GM12878 (cell line): ENCODE results near the gene SLC16A6. TPM values are rescaled to one million over a fixed set of nuclear protein-coding genes. Genes with fewer than 3 reads are reported as not detected.
A peak's percentile ranks its signal among the peaks of the same experiment; 100 is the strongest.

Experiments used
- ATAC-seq: fragments of 200-7000 bp; cut with Tn5 transposase; 3 replicates; pipeline ENCODE4 v1.9.1; 2020; ENCODE audit warnings: mild to moderate bottlenecking, moderate library complexity
- BruUV-seq: library from RNA; stranded (reverse); fragments of 400-500 nt; replicated peaks from 2 replicates; lab custom pipeline; 2021; lab: Mats Ljungman, UMichigan
- CTCF ChIA-PET: fragments of 300-600 bp; sonication (Branson Sonifier 250); formaldehyde crosslinking; extraction: SDS; loops from one replicate; lab custom pipeline; 2021; ENCODE audit warnings: inconsistent platforms; lab: Yijun Ruan, JAX
- POLR2A ChIA-PET: fragments of 350-600 bp; formaldehyde crosslinking; extraction: SDS; loops from one replicate; lab custom pipeline; 2021; ENCODE audit warnings: inconsistent platforms; lab: Charles Lee
- RAD21 ChIA-PET: fragments of 300-600 bp; sonication (Branson Sonifier 250); formaldehyde crosslinking; loops from one replicate; lab custom pipeline; 2023; ENCODE audit warnings: antibody characterized with exemption; ENCODE audit not compliant: unreplicated experiment; lab: Charles Lee
- SMC1A ChIA-PET: fragments of 300-600 bp; sonication (Branson Sonifier 250); formaldehyde crosslinking; loops from one replicate; lab custom pipeline; 2023; ENCODE audit not compliant: unreplicated experiment, uncharacterized antibody; lab: Charles Lee
- DNase-seq: peaks from one replicate; pipeline ENCODE4 v3.0.0-alpha.2; 2011; ENCODE audit warnings: low read depth, low spot score
- FAIRE-seq: peaks from 3 replicates; lab custom pipeline; 2011; peaks lifted over from hg19 to GRCh38; lab: Jason Lieb, UNC
- H2AFZ ChIP-seq: 2 replicates; pipeline ENCODE4 v1.6.0; 2011; ENCODE audit warnings: low read depth, low read length, control low read depth; ENCODE audit not compliant: control insufficient read depth
- H3K27ac ChIP-seq: 2 replicates; pipeline ENCODE4 v1.5.1; 2011; ENCODE audit warnings: control low read depth; ENCODE audit not compliant: control insufficient read depth, insufficient read depth
- H3K27me3 ChIP-seq, 2 experiments: replicated peaks in 1 of 2; 2 replicates each; pipeline versions ENCODE4 v1.6.0 to v1.6.1; 2011; ENCODE audit warnings: low read length in 1 of 2; ENCODE audit not compliant: control insufficient read depth in 2 of 2, insufficient read depth in 2 of 2
- H3K36me3 ChIP-seq, 2 experiments: 2 replicates each; pipeline ENCODE4 v1.5.1; 2011; ENCODE audit warnings: low read length in 1 of 2; ENCODE audit not compliant: control insufficient read depth in 2 of 2, insufficient read depth in 2 of 2
- H3K4me1 ChIP-seq: 2 replicates; pipeline ENCODE4 v1.6.1; 2011; ENCODE audit warnings: mild to moderate bottlenecking, low read length, moderate library complexity, mixed read lengths; ENCODE audit not compliant: control insufficient read depth, insufficient read depth
- H3K4me2 ChIP-seq: 2 replicates; pipeline ENCODE4 v1.6.0; 2011; ENCODE audit warnings: control low read depth; ENCODE audit not compliant: control insufficient read depth, insufficient read depth
- H3K4me3 ChIP-seq: fragments of 200-600 bp; sonication (generic); 2 replicates; pipeline ENCODE4 v1.5.1; 2016
- H3K79me2 ChIP-seq: 2 replicates; pipeline ENCODE4 v1.6.0; 2011; ENCODE audit warnings: low read length; ENCODE audit not compliant: control insufficient read depth, insufficient read depth
- H3K9ac ChIP-seq: 2 replicates; pipeline ENCODE4 v1.8.0; 2011; ENCODE audit warnings: low read length, control low read depth, mixed read lengths; ENCODE audit not compliant: control insufficient read depth, insufficient read depth
- H3K9me3 ChIP-seq: replicated peaks from 3 replicates; pipeline ENCODE4 v1.5.1; 2011; ENCODE audit warnings: mild to moderate bottlenecking, low read length; ENCODE audit not compliant: control insufficient read depth, insufficient read depth
- H4K20me1 ChIP-seq: 2 replicates; pipeline ENCODE4 v1.6.0; 2011; ENCODE audit not compliant: control insufficient read depth, insufficient read depth
- BHLHE40 ChIP-seq, 2 experiments: fragments of 450-650 bp in 1 of 2; IDR thresholded peaks; 2 replicates each; pipeline ENCODE4 v1.6.1; 2011 to 2017; ENCODE audit warnings: low read depth in 2 of 2, borderline replicate concordance in 1 of 2, improper control_type of control experiment in 1 of 2, low read length in 1 of 2, mild to moderate bottlenecking in 1 of 2
- DPF2 ChIP-seq: fragments of 450-650 bp; IDR thresholded peaks from 2 replicates; pipeline ENCODE4 v1.6.1; 2017; ENCODE audit warnings: mild to moderate bottlenecking
- RELB ChIP-seq: fragments of 450-650 bp; IDR thresholded peaks from 2 replicates; pipeline ENCODE4 v1.6.1; 2017; ENCODE audit warnings: low read depth, mild to moderate bottlenecking, moderate library complexity
- WGBS: methylation state at CpG from one replicate; pipeline ENCODE4 v1.1.6; 2016; ENCODE audit warnings: low lambda C conversion rate; ENCODE audit not compliant: insufficient replicate concordance, insufficient coverage; ENCODE audit errors: missing lambda C conversion rate; 5-methylcytosine and 5-hydroxymethylcytosine counted together
- in situ Hi-C: fragments of 300-500 bp; cut with MboI; formaldehyde crosslinking; loops from 9 replicates; pipeline ENCODE4 v1.14.3; 2018; ENCODE audit warnings: mixed read lengths
- intact Hi-C: fragments of 100-400 bp; cut with micrococcal nuclease; formaldehyde crosslinking; loops from one replicate; pipeline ENCODE4 v1.14.2; 2022; ENCODE audit not compliant: unreplicated experiment
- polyA plus RNA-seq, 11 experiments: library from polyadenylated mRNA; depleted of rRNA in 4 of 11; unstranded in 6 of 11; stranded (reverse) in 5 of 11; fragments of >200 nt; fragmentation: Nextera tagmentation in 4 of 11; fragmentation: Illumina TruSeq in 1 of 11; extraction: Ambion mirVana in 4 of 11; extraction: Trizol in 1 of 11; gene quantifications; 1 replicate in 1 of 11; 2 replicates in 10 of 11; pipeline versions ENCODE4 v1.2.1 to v1.2.3, GENCODE V29; 2011 to 2016; ENCODE audit warnings: inconsistent platforms in 2 of 11, missing spikeins in 2 of 11, low read depth in 1 of 11
- total RNA-seq, 4 experiments: library from RNA; depleted of rRNA in 3 of 4; stranded (reverse); fragments of >200 nt in 3 of 4; fragmentation: Illumina TruSeq in 1 of 4; extraction: Trizol in 1 of 4; gene quantifications; 2 replicates each; pipeline versions ENCODE4 v1.2.1 to v1.2.3, GENCODE V29; 2013 to 2021

SLC16A6 gene
- total and polyA plus RNA-seq, 10 of the 15 experiments (the other 5 are each of a cell fraction or from before 2014, with no cell fraction given), result 2.4 to 8.8 (median 6.0) TPM

GRCh38 chr17:68255731-68256538, 35.0 kb downstream of the SLC16A6 start:
- Histone ChIP-seq H3K27ac (no peak overlapping the region), H3K4me1 (peaks cover 7% of the 10 kb centered on the region; the same call in 1 of the 2 replicates), H4K20me1 (no peaks in the 10 kb centered on the region), H3K4me3 (no peak overlapping the region), H2AFZ (no peak overlapping the region), H3K9ac (no peak overlapping the region), H3K36me3 (peaks cover 0 to 6% of the 10 kb centered on the region in 2 experiments; a peak in 3 of 4 replicates), H3K27me3 (no peaks in the 10 kb centered on the region), H3K4me2 (no peak overlapping the region), H3K79me2 (no peaks in the 10 kb centered on the region), H3K9me3 (no peaks in the 10 kb centered on the region)
- ChIA-PET SMC1A (interaction anchor here (0.8 to 1.4 kb wide), 4 partner anchors 18 to 143 kb away, joined by 3 to 4 read pairs (median 3); no protein-coding TSS in a partner anchor), RAD21 (no interaction called here), CTCF (interaction anchor here (0.7 to 1.0 kb wide), 2 partner anchors 50 to 75 kb away, joined by 3 to 5 read pairs; no protein-coding TSS in a partner anchor), POLR2A (no interaction called here)
- BruUV-seq, result no TSS peak
- TF ChIP-seq BHLHE40 (IDR thresholded peaks at IDR 0.05; ENCODE audit: borderline replicate concordance in 1 of 2, low read depth in 2 of 2, low read length in 1 of 2), result peak in 1 of 2 experiments; percentile 17; a peak in 1 of 4 replicates
- TF ChIP-seq DPF2, result no peak
- TF ChIP-seq RELB, result peak; percentile 30; the same call in 1 of the 2 replicates
- intact Hi-C loops (no loop called here), in situ Hi-C loops (no loop called here)
- 44% methylated on average over 5 of the region's 5 CpGs for WGBS
- DNase-seq (no peak), FAIRE-seq (no peak), ATAC-seq (peak; percentile 57)
